ENCODE results near the gene NOC3L. TPM values are rescaled to one million over a fixed set of nuclear protein-coding genes. Genes with fewer than 3 reads are reported as not detected.

Gene NOC3L
- total and polyA plus RNA-seq, 10 of the 15 experiments (the other 5 are each of a cell fraction or from before 2014, with no cell fraction given), result 27.8 to 51.4 (median 40.5) TPM

DNA sequence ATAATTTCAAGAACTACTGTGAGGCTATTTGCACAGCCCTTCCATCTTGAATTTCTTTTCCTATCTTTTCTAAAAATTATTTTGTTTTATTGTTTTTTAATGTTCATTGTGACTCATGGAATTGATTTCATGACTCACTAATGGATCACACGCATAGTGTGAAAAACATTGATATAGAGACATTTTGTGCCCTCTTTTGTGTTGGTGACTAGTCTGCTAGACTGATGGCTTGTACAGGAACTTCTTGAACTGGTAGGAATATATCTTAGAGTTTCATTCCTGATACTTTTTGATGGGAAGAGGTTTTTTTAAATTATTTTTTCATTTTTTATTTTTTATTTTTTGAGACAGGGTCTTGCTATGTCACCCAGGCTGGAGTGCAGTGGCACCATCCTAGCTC is 12.6 kb upstream of the NOC3L start:
- peaks cover 0 to 2% of the 10 kb centered on the region in 2 experiments; a peak in 2 of 4 replicates for H3K27me3 ChIP-seq (replicated peaks in 1 of 2; ENCODE audit: control insufficient read depth in 2 of 2, insufficient read depth in 2 of 2, low read length in 1 of 2)
- POLR2A ChIA-PET, result no interaction called here
- no peak overlapping the region for H2AFZ ChIP-seq (ENCODE audit: control insufficient read depth, low read depth, low read length)
- no TSS peak for BruUV-seq (replicated peaks)
- H3K4me1 ChIP-seq (ENCODE audit: control insufficient read depth, insufficient read depth, low read length), result no peaks in the 10 kb centered on the region
- no peak for DNase-seq (ENCODE audit: low read depth, low spot score)
- no peak for FAIRE-seq
- TF ChIP-seq HDAC2 (IDR thresholded peaks at IDR 0.05) (no peak), RAD21 (IDR thresholded peaks at IDR 0.05; ENCODE audit: insufficient read depth, low read depth, low read length) (no peak), BCL11A (IDR thresholded peaks at IDR 0.05; ENCODE audit: low read depth, low read length) (no peak), ZNF24 (IDR thresholded peaks at IDR 0.05) (no peak), CREB1 (IDR thresholded peaks at IDR 0.05; ENCODE audit: low read depth) (no peak), GATAD2B (conservative IDR thresholded peaks at IDR 0.05; ENCODE audit: low read depth) (no peak), ASH2L (IDR thresholded peaks at IDR 0.05; ENCODE audit: borderline replicate concordance, low read depth) (no peak), RELA (IDR thresholded peaks at IDR 0.05; ENCODE audit: borderline replicate concordance, partially characterized antibody) (no peak), POLR2A (IDR thresholded peaks at IDR 0.05; ENCODE audit: low read depth, low read length) (no peak), E2F8 (IDR thresholded peaks at IDR 0.05; ENCODE audit: low read depth, partially characterized antibody) (no peak), SMAD5 (IDR thresholded peaks at IDR 0.05; ENCODE audit: low read depth) (no peak)
- TF ChIP-seq, protein P1, sequence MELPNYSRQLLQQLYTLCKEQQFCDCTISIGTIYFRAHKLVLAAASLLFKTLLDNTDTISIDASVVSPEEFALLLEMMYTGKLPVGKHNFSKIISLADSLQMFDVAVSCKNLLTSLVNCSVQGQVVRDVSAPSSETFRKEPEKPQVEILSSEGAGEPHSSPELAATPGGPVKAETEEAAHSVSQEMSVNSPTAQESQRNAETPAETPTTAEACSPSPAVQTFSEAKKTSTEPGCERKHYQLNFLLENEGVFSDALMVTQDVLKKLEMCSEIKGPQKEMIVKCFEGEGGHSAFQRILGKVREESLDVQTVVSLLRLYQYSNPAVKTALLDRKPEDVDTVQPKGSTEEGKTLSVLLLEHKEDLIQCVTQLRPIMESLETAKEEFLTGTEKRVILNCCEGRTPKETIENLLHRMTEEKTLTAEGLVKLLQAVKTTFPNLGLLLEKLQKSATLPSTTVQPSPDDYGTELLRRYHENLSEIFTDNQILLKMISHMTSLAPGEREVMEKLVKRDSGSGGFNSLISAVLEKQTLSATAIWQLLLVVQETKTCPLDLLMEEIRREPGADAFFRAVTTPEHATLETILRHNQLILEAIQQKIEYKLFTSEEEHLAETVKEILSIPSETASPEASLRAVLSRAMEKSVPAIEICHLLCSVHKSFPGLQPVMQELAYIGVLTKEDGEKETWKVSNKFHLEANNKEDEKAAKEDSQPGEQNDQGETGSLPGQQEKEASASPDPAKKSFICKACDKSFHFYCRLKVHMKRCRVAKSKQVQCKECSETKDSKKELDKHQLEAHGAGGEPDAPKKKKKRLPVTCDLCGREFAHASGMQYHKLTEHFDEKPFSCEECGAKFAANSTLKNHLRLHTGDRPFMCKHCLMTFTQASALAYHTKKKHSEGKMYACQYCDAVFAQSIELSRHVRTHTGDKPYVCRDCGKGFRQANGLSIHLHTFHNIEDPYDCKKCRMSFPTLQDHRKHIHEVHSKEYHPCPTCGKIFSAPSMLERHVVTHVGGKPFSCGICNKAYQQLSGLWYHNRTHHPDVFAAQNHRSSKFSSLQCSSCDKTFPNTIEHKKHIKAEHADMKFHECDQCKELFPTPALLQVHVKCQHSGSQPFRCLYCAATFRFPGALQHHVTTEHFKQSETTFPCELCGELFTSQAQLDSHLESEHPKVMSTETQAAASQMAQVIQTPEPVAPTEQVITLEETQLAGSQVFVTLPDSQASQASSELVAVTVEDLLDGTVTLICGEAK (IDR thresholded peaks at IDR 0.05; ENCODE audit: borderline replicate concordance), result no peak
- TF ChIP-seq, protein P2, sequence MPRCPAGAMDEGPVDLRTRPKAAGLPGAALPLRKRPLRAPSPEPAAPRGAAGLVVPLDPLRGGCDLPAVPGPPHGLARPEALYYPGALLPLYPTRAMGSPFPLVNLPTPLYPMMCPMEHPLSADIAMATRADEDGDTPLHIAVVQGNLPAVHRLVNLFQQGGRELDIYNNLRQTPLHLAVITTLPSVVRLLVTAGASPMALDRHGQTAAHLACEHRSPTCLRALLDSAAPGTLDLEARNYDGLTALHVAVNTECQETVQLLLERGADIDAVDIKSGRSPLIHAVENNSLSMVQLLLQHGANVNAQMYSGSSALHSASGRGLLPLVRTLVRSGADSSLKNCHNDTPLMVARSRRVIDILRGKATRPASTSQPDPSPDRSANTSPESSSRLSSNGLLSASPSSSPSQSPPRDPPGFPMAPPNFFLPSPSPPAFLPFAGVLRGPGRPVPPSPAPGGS (IDR thresholded peaks at IDR 0.05; ENCODE audit: borderline replicate concordance, insufficient read depth, low read depth, low read length, poor library complexity, severe bottlenecking), result no peak
- WGBS (ENCODE audit: insufficient coverage, insufficient replicate concordance, low lambda C conversion rate, missing lambda C conversion rate), result 45% methylated on average over 1 of the region's 1 CpG
- ATAC-seq, result no peak
- no peaks in the 10 kb centered on the region for H3K36me3 ChIP-seq (ENCODE audit: control insufficient read depth in 2 of 2, insufficient read depth in 2 of 2, low read length in 1 of 2)
- no peaks in the 10 kb centered on the region for H3K9me3 ChIP-seq (replicated peaks; ENCODE audit: control insufficient read depth, insufficient read depth, low read length)
- RAD21 ChIA-PET (ENCODE audit: unreplicated experiment), result no interaction called here
- no peaks in the 10 kb centered on the region for H3K79me2 ChIP-seq (ENCODE audit: control insufficient read depth, insufficient read depth, low read length)
- no peak overlapping the region for H3K4me3 ChIP-seq
- no peak overlapping the region for H3K27ac ChIP-seq (ENCODE audit: control insufficient read depth, insufficient read depth)
- no peaks in the 10 kb centered on the region for H4K20me1 ChIP-seq (ENCODE audit: control insufficient read depth, insufficient read depth)
- in situ Hi-C loops (cut with MboI), result no loop called here
- no peak overlapping the region for H3K4me2 ChIP-seq (ENCODE audit: control insufficient read depth, insufficient read depth)
- H3K9ac ChIP-seq (ENCODE audit: control insufficient read depth, insufficient read depth, low read length), result no peak overlapping the region
- SMC1A ChIA-PET (ENCODE audit: uncharacterized antibody, unreplicated experiment), result no interaction called here
- CTCF ChIA-PET, result no interaction called here
- intact Hi-C loops (cut with micrococcal nuclease; ENCODE audit: unreplicated experiment), result no loop called here

Data from GM12878 (cell line).